HCT116 (cell line): Measurements from ENCODE around the gene MATK. TPM values are rescaled to one million over a fixed set of nuclear protein-coding genes. Genes with fewer than 3 reads are reported as not detected.

ENCODE experiments used
- ATAC-seq: fragments of 200-7000 bp; cut with Tn5 transposase; 2 replicates; pipeline ENCODE4 v1.9.1; 2020; ENCODE audit warnings: mild to moderate bottlenecking, moderate library complexity
- BruUV-seq: library from RNA; stranded (reverse); fragments of 400-500 nt; replicated peaks from 2 replicates; lab custom pipeline; 2021; lab: Mats Ljungman, UMichigan
- CTCF ChIA-PET: fragments of 300-600 bp; sonication (Branson Sonifier 250); formaldehyde crosslinking; loops from one replicate; lab custom pipeline; 2021; ENCODE audit warnings: antibody characterized with exemption; lab: Charles Lee
- POLR2A ChIA-PET: fragments of 300-600, 350-600 bp; sonication (Branson Sonifier 250); formaldehyde crosslinking; loops from one replicate; lab custom pipeline; 2021; ENCODE audit warnings: antibody characterized with exemption; lab: Charles Lee
- RAD21 ChIA-PET, 2 experiments: fragments of 300-600 bp; sonication (Branson Sonifier 250); formaldehyde crosslinking; loops; one replicate each; lab custom pipeline; 2023; ENCODE audit warnings: low total read pairs in 2 of 2; ENCODE audit not compliant: uncharacterized antibody in 2 of 2, unreplicated experiment in 2 of 2, low non-redundant PET in 1 of 2; lab: Charles Lee
- DNase-seq: peaks from one replicate; pipeline ENCODE4 v3.0.0-alpha.2; 2010; ENCODE audit warnings: low read depth, low spot score
- H2AFZ ChIP-seq: fragments of 200-600 bp; shearing (Covaris generic), sonication (generic); 2 replicates; pipeline ENCODE4 v1.6.1; 2017; ENCODE audit warnings: low read depth, mixed run types, mixed read lengths, antibody characterized with exemption, low read length; ENCODE audit not compliant: poor library complexity, severe bottlenecking
- H3K27ac ChIP-seq: 2 replicates; pipeline ENCODE4 v1.5.1; 2012; ENCODE audit warnings: low read depth, low read length
- H3K27me3 ChIP-seq: fragments of 200-600 bp; sonication (generic); 2 replicates; pipeline ENCODE4 v1.6.1; 2016; ENCODE audit warnings: mixed run types, low read length, mixed read lengths; ENCODE audit not compliant: insufficient read depth
- H3K36me3 ChIP-seq, 2 experiments: fragments of 200-500 bp in 1 of 2; fragments of 200-600 bp in 1 of 2; sonication (Bioruptor generic) in 1 of 2; sonication (generic) in 1 of 2; 2 replicates each; pipeline versions ENCODE4 v1.5.1 to v1.6.1; 2014 to 2016; ENCODE audit warnings: low read length in 2 of 2, inconsistent platforms in 1 of 2, mixed read lengths in 1 of 2, mixed run types in 1 of 2; ENCODE audit not compliant: insufficient read depth in 2 of 2, control insufficient read depth in 1 of 2
- H3K4me1 ChIP-seq, 2 experiments: fragments of 200-600 bp in 1 of 2; sonication (generic) in 1 of 2; 2 replicates each; pipeline versions ENCODE4 v1.5.1 to v1.6.1; 2012 to 2017; ENCODE audit warnings: low read length in 2 of 2, inconsistent platforms in 1 of 2, mild to moderate bottlenecking in 1 of 2, mixed read lengths in 1 of 2, mixed run types in 1 of 2, moderate library complexity in 1 of 2; ENCODE audit not compliant: insufficient read depth in 2 of 2, control insufficient read depth in 1 of 2
- H3K4me2 ChIP-seq: fragments of 200-600 bp; sonication (generic); 2 replicates; pipeline ENCODE4 v1.6.1; 2017; ENCODE audit warnings: mixed run types, low read length, mixed read lengths
- H3K4me3 ChIP-seq, 2 experiments: fragments of 200-600 bp in 1 of 2; sonication (generic) in 1 of 2; replicated peaks in 1 of 2; 2 replicates each; pipeline ENCODE4 v1.5.1; 2011 to 2016; ENCODE audit warnings: low read length in 2 of 2, control low read depth in 1 of 2, low read depth in 1 of 2, mild to moderate bottlenecking in 1 of 2, mixed read lengths in 1 of 2, mixed run types in 1 of 2
- H3K79me2 ChIP-seq: fragments of 200-600 bp; sonication (generic); 2 replicates; pipeline ENCODE4 v1.6.1; 2017; ENCODE audit warnings: mild to moderate bottlenecking, mixed run types, low read length, moderate library complexity, mixed read lengths; ENCODE audit not compliant: insufficient read depth
- H3K9ac ChIP-seq: fragments of 200-600 bp; sonication (generic); 2 replicates; pipeline ENCODE4 v1.6.1; 2016; ENCODE audit warnings: low read length, mixed read lengths
- H3K9me2 ChIP-seq: fragments of 200-600 bp; sonication (generic), shearing (Covaris generic); 2 replicates; pipeline ENCODE4 v1.6.1; 2017; ENCODE audit warnings: mixed run types, mild to moderate bottlenecking, moderate library complexity; ENCODE audit not compliant: insufficient read depth
- H3K9me3 ChIP-seq, 2 experiments: fragments of 200-500 bp in 1 of 2; fragments of 200-600 bp in 1 of 2; sonication (Bioruptor generic) in 1 of 2; sonication (generic) in 1 of 2; 2 replicates each; pipeline ENCODE4 v1.6.1; 2014 to 2017; ENCODE audit warnings: low read length in 2 of 2, mixed read lengths in 2 of 2, inconsistent platforms in 1 of 2, low read depth in 1 of 2, mild to moderate bottlenecking in 1 of 2, mixed run types in 1 of 2, moderate library complexity in 1 of 2; ENCODE audit not compliant: control insufficient read depth in 1 of 2, insufficient read depth in 1 of 2
- H4K20me1 ChIP-seq: fragments of 200-600 bp; sonication (generic), shearing (Covaris generic); 2 replicates; pipeline ENCODE4 v1.6.1; 2017; ENCODE audit warnings: mixed run types, mild to moderate bottlenecking, moderate library complexity; ENCODE audit not compliant: insufficient read depth
- ATF3 ChIP-seq: IDR thresholded peaks from 2 replicates; pipeline ENCODE4 v1.6.1; 2012
- CBX3 ChIP-seq: IDR thresholded peaks from 2 replicates; pipeline ENCODE4 v1.6.1; 2012; ENCODE audit warnings: low read depth
- EGR1 ChIP-seq: IDR thresholded peaks from 2 replicates; pipeline ENCODE4 v1.6.1; 2012; ENCODE audit warnings: low read depth
- EZH2phosphoT487 ChIP-seq: fragments of 200-600 bp; IDR thresholded peaks from 2 replicates; pipeline ENCODE4 v1.6.1; 2018; ENCODE audit warnings: antibody characterized with exemption, borderline replicate concordance
- MAX ChIP-seq: IDR thresholded peaks from 2 replicates; pipeline ENCODE4 v1.6.1; 2012
- POLR2A ChIP-seq: IDR thresholded peaks from 2 replicates; pipeline ENCODE4 v1.7.0; 2011; ENCODE audit warnings: borderline replicate concordance; ENCODE audit not compliant: insufficient read depth, insufficient read length; ENCODE audit errors: extremely low read depth
- POLR2AphosphoS5 ChIP-seq: IDR thresholded peaks from 2 replicates; pipeline ENCODE4 v1.6.1; 2011; ENCODE audit warnings: mild to moderate bottlenecking, low read depth, low read length, moderate library complexity
- REST ChIP-seq: IDR thresholded peaks from 2 replicates; pipeline ENCODE4 v1.6.1; 2012; ENCODE audit warnings: low read depth
- SIN3A ChIP-seq: IDR thresholded peaks from 2 replicates; pipeline ENCODE4 v1.6.1; 2012; ENCODE audit warnings: low read depth
- SP1 ChIP-seq: IDR thresholded peaks from 2 replicates; pipeline ENCODE4 v1.6.1; 2012; ENCODE audit warnings: low read depth
- SRF ChIP-seq: IDR thresholded peaks from 2 replicates; pipeline ENCODE4 v1.6.1; 2012; ENCODE audit warnings: low read depth
- YY1 ChIP-seq: IDR thresholded peaks from 2 replicates; pipeline ENCODE4 v1.6.1; 2011; ENCODE audit warnings: low read length, low read depth, moderate library complexity, mild to moderate bottlenecking; ENCODE audit not compliant: insufficient replicate concordance; ENCODE audit errors: extremely low read depth
- ZBTB33 ChIP-seq: IDR thresholded peaks from 2 replicates; pipeline ENCODE4 v1.6.1; 2011; ENCODE audit warnings: mild to moderate bottlenecking, low read length, moderate library complexity; ENCODE audit not compliant: insufficient replicate concordance; ENCODE audit errors: extremely low read depth
- intact Hi-C: fragments of 100-400 bp; cut with micrococcal nuclease; formaldehyde crosslinking; loops from 2 replicates; pipeline ENCODE4 v1.10.0; 2022
- total RNA-seq: library from RNA; stranded (reverse); gene quantifications from one replicate; pipeline ENCODE4 v1.2.1, GENCODE V29; 2021; ENCODE audit not compliant: unreplicated experiment

MATK gene
- total RNA-seq, 1 experiment from 2014 or later: not detected

GRCh38 chr19:3773814-3774515 lies 12.2 kb downstream of the MATK start:
- Histone ChIP-seq H3K4me3 (no peak overlapping the region), H3K4me1 (no peaks in the 10 kb centered on the region), H3K9me3 (no peaks in the 10 kb centered on the region), H3K27ac (no peak overlapping the region), H3K9me2 (no peaks in the 10 kb centered on the region), H3K36me3 (no peaks in the 10 kb centered on the region), H4K20me1 (no peaks in the 10 kb centered on the region), H3K9ac (no peak overlapping the region), H3K4me2 (no peak overlapping the region), H2AFZ (no peak overlapping the region), H3K79me2 (no peaks in the 10 kb centered on the region), H3K27me3 (no peaks in the 10 kb centered on the region)
- intact Hi-C loops: no loop called here
- TF ChIP-seq SP1: no peak
- TF ChIP-seq EZH2phosphoT487: no peak
- TF ChIP-seq SIN3A: no peak
- ChIA-PET RAD21 (no interaction called here), POLR2A (interaction anchor here (1.2 kb wide), 1 partner anchor 11 kb away, joined by 5 read pairs; the partner anchor contains the start of gene MRPL54), CTCF (no interaction called here)
- no TSS peak for BruUV-seq
- DNase-seq (no peak), ATAC-seq (no peak)

GRCh38 chr19:3771906-3772455 lies 14.2 kb downstream of the MATK start, which contains the start of gene RAX2:
Gene RAX2, minus strand, starts transcription at chr19:3772228. Its CDS starts 486 bp downstream, at chr19:3771742.
- BruUV-seq: no TSS peak
- no peak within 1 kb of the TSS for H2AFZ ChIP-seq
- RAD21 ChIA-PET: no interaction called here
- no peaks in the 10 kb centered on the region; a peak in 2 of 4 replicates for H3K36me3 ChIP-seq
- no peaks in the 10 kb centered on the region for H3K9me3 ChIP-seq
- H3K27me3 ChIP-seq: no peaks in the 10 kb centered on the region
- no peak within 1 kb of the TSS for H3K9ac ChIP-seq
- no peak for DNase-seq
- POLR2A ChIA-PET: interaction anchor here (0.6 to 1.2 kb wide), 2 partner anchors 9 to 191 kb away, joined by 4 to 5 read pairs; partner anchors contain the start of gene MRPL54
- H3K27ac ChIP-seq: no peak within 1 kb of the TSS
- intact Hi-C loops: no loop called here
- H3K4me3 ChIP-seq: no peak within 1 kb of the TSS
- H3K79me2 ChIP-seq: no peaks in the 10 kb centered on the region
- H3K9me2 ChIP-seq: no peaks in the 10 kb centered on the region
- H4K20me1 ChIP-seq: no peaks in the 10 kb centered on the region
- CTCF ChIA-PET: no interaction called here
- no peaks in the 10 kb centered on the region for H3K4me1 ChIP-seq
- ATAC-seq: no peak
- no peak within 1 kb of the TSS for H3K4me2 ChIP-seq
- TF ChIP-seq CBX3 (no peak), ATF3 (no peak), REST (no peak), POLR2AphosphoS5 (no peak), YY1 (no peak), SP1 (no peak), EGR1 (no peak), SIN3A (no peak), MAX (no peak), SRF (no peak), ZBTB33 (no peak), POLR2A (no peak)
